IMR-90 (cell line): ENCODE results near the gene GABBR1. TPM values are rescaled to one million over a fixed set of nuclear protein-coding genes. Genes with fewer than 3 reads are reported as not detected.

Source experiments
- ATAC-seq: fragments of 200-7000 bp; cut with Tn5 transposase; 2 replicates; pipeline ENCODE4 v1.9.1; 2020; ENCODE audit warnings: low read depth, mild to moderate bottlenecking, moderate library complexity
- BruUV-seq: library from RNA; stranded (reverse); fragments of 400-500 nt; replicated peaks from 2 replicates; lab custom pipeline; 2021; lab: Mats Ljungman, UMichigan
- CTCF ChIA-PET: fragments of 300-600 bp; formaldehyde crosslinking; extraction: SDS; loops from one replicate; lab custom pipeline; 2021; ENCODE audit warnings: antibody characterized with exemption; lab: Yijun Ruan, JAX
- POLR2A ChIA-PET: fragments of 300-600 bp; sonication (Branson Sonifier 250); formaldehyde crosslinking; loops from one replicate; lab custom pipeline; 2022; ENCODE audit warnings: antibody characterized with exemption; ENCODE audit not compliant: unreplicated experiment; lab: Charles Lee
- DNase-seq: peaks from one replicate; pipeline ENCODE4 v3.0.0; 2013
- H2AFZ ChIP-seq: replicated peaks from 2 replicates; pipeline ENCODE3; 2013; ENCODE audit warnings: low read length, mild to moderate bottlenecking; ENCODE audit not compliant: poor library complexity
- H2AK5ac ChIP-seq: 2 replicates; pipeline ENCODE4 v1.6.1; 2013; ENCODE audit warnings: low read depth, low read length, inconsistent platforms
- H2AK9ac ChIP-seq: replicated peaks from 2 replicates; pipeline ENCODE3; 2013; ENCODE audit warnings: mild to moderate bottlenecking, low read depth, low read length, moderate library complexity; ENCODE audit not compliant: poor library complexity
- H2BK120ac ChIP-seq: 2 replicates; pipeline ENCODE4 v1.6.1; 2013; ENCODE audit warnings: low read depth, low read length, inconsistent platforms
- H2BK15ac ChIP-seq: 3 replicates; pipeline ENCODE4 v1.6.1; 2013; ENCODE audit warnings: low read depth, low read length, inconsistent platforms
- H2BK20ac ChIP-seq: 2 replicates; pipeline ENCODE4 v1.6.1; 2013; ENCODE audit warnings: low read depth, mild to moderate bottlenecking, inconsistent platforms, low read length, moderate library complexity
- H2BK5ac ChIP-seq: 2 replicates; pipeline ENCODE4 v1.6.1; 2013; ENCODE audit warnings: mild to moderate bottlenecking, low read depth, low read length, inconsistent platforms; ENCODE audit not compliant: poor library complexity, severe bottlenecking
- H3K14ac ChIP-seq: replicated peaks from 2 replicates; pipeline ENCODE4 v1.6.1; 2013; ENCODE audit warnings: low read depth, low read length, inconsistent platforms
- H3K18ac ChIP-seq: 2 replicates; pipeline ENCODE4 v1.6.1; 2013; ENCODE audit warnings: low read depth, low read length, control low read depth
- H3K23ac ChIP-seq: 2 replicates; pipeline ENCODE4 v1.6.1; 2013; ENCODE audit warnings: low read depth, low read length, inconsistent platforms
- H3K27ac ChIP-seq: 2 replicates; pipeline ENCODE4 v1.5.1; 2013; ENCODE audit warnings: mild to moderate bottlenecking, control low read depth, low read length; ENCODE audit not compliant: insufficient read depth
- H3K27me3 ChIP-seq: 2 replicates; pipeline ENCODE4 v1.6.1; 2013; ENCODE audit warnings: low read length; ENCODE audit not compliant: control insufficient read depth, insufficient read depth
- H3K36me3 ChIP-seq: 2 replicates; pipeline ENCODE4 v1.6.1; 2013; ENCODE audit warnings: low read length, mixed read lengths; ENCODE audit not compliant: control insufficient read depth, insufficient read depth
- H3K4ac ChIP-seq: 2 replicates; pipeline ENCODE4 v1.6.1; 2013; ENCODE audit warnings: low read depth, low read length, inconsistent platforms
- H3K4me1 ChIP-seq: 2 replicates; pipeline ENCODE4 v1.6.1; 2013; ENCODE audit warnings: low read length, mixed read lengths; ENCODE audit not compliant: control insufficient read depth, insufficient read depth
- H3K4me2 ChIP-seq: 2 replicates; pipeline ENCODE4 v1.6.1; 2013; ENCODE audit warnings: low read depth, mild to moderate bottlenecking, control low read depth, low read length, moderate library complexity
- H3K4me3 ChIP-seq: 2 replicates; pipeline ENCODE4 v1.5.1; 2013; ENCODE audit warnings: low read depth, mild to moderate bottlenecking, control low read depth, low read length, moderate library complexity; ENCODE audit not compliant: insufficient read depth
- H3K56ac ChIP-seq: 2 replicates; pipeline ENCODE4 v1.6.1; 2013; ENCODE audit warnings: low read length, inconsistent platforms; ENCODE audit not compliant: insufficient read depth; ENCODE audit errors: extremely low read depth
- H3K79me1 ChIP-seq, 2 experiments: 2 replicates each; pipeline ENCODE4 v1.6.1; 2013; ENCODE audit warnings: low read length in 2 of 2, inconsistent platforms in 1 of 2, low read depth in 1 of 2
- H3K9ac ChIP-seq: 2 replicates; pipeline ENCODE4 v1.6.1; 2013; ENCODE audit warnings: low read depth, low read length, control low read depth
- H3K9me1 ChIP-seq: 2 replicates; pipeline ENCODE4 v1.6.1; 2013; ENCODE audit warnings: low read length, inconsistent platforms; ENCODE audit not compliant: insufficient read depth
- H3K9me3 ChIP-seq: 2 replicates; pipeline ENCODE4 v1.6.1; 2013; ENCODE audit warnings: low read length; ENCODE audit not compliant: control insufficient read depth, insufficient read depth
- H4K20me1 ChIP-seq: 2 replicates; pipeline ENCODE4 v1.6.1; 2013; ENCODE audit warnings: low read length, inconsistent platforms; ENCODE audit not compliant: insufficient read depth
- H4K5ac ChIP-seq: 2 replicates; pipeline ENCODE4 v1.6.1; 2013; ENCODE audit warnings: mild to moderate bottlenecking, low read depth, low read length, control low read depth
- H4K8ac ChIP-seq, 2 experiments: 2 replicates each; pipeline ENCODE4 v1.6.1; 2013; ENCODE audit warnings: low read depth in 2 of 2, low read length in 2 of 2, control low read depth in 1 of 2, inconsistent platforms in 1 of 2
- H4K91ac ChIP-seq: 2 replicates; pipeline ENCODE4 v1.6.1; 2013; ENCODE audit warnings: low read depth, low read length, inconsistent platforms; ENCODE audit not compliant: insufficient read depth
- BHLHE40 ChIP-seq: fragments of 150-350 bp; IDR thresholded peaks from 2 replicates; pipeline ENCODE4 v1.6.1; 2016; ENCODE audit warnings: mild to moderate bottlenecking, low read depth, low read length
- CEBPB ChIP-seq: IDR thresholded peaks from 2 replicates; pipeline ENCODE4 v1.6.1; 2012; ENCODE audit warnings: low read depth, low read length, improper control_type of control experiment
- CHD1 ChIP-seq: IDR thresholded peaks from 2 replicates; pipeline ENCODE4 v1.6.1; 2012; ENCODE audit warnings: low read depth, low read length, improper control_type of control experiment
- CTCF ChIP-seq: conservative IDR thresholded peaks from 2 replicates; pipeline ENCODE4 v1.5.1; 2012; ENCODE audit warnings: mild to moderate bottlenecking, low read depth, low read length, improper control_type of control experiment
- ELK1 ChIP-seq: fragments of 150-350 bp; IDR thresholded peaks from 2 replicates; pipeline ENCODE4 v1.6.1; 2016; ENCODE audit warnings: low read depth, mild to moderate bottlenecking, low read length, moderate library complexity, borderline replicate concordance
- FOS ChIP-seq: fragments of 150-350 bp; IDR thresholded peaks from 2 replicates; pipeline ENCODE4 v1.6.1; 2016; ENCODE audit warnings: low read depth, low read length
- MAFK ChIP-seq: IDR thresholded peaks from 2 replicates; pipeline ENCODE4 v1.6.1; 2012; ENCODE audit warnings: low read depth, low read length, improper control_type of control experiment
- MAZ ChIP-seq: IDR thresholded peaks from 2 replicates; pipeline ENCODE4 v1.6.1; 2012; ENCODE audit warnings: low read depth, mild to moderate bottlenecking, low read length, improper control_type of control experiment, moderate library complexity, borderline replicate concordance
- MXI1 ChIP-seq: IDR thresholded peaks from 2 replicates; pipeline ENCODE4 v1.6.1; 2012; ENCODE audit warnings: low read depth, mild to moderate bottlenecking, low read length, moderate library complexity, borderline replicate concordance
- NFE2L2 ChIP-seq: fragments of 150-350 bp; IDR thresholded peaks from 2 replicates; pipeline ENCODE4 v1.6.1; 2016; ENCODE audit warnings: low read depth, mild to moderate bottlenecking, low read length
- POLR2A ChIP-seq: IDR thresholded peaks from 2 replicates; pipeline ENCODE4 v1.6.1; 2012; ENCODE audit warnings: mild to moderate bottlenecking, low read depth, low read length
- RAD21 ChIP-seq: IDR thresholded peaks from 2 replicates; pipeline ENCODE4 v1.6.1; 2012; ENCODE audit warnings: low read length, improper control_type of control experiment
- RCOR1 ChIP-seq: IDR thresholded peaks from 2 replicates; pipeline ENCODE4 v1.6.1; 2012; ENCODE audit warnings: mild to moderate bottlenecking, low read length, improper control_type of control experiment; ENCODE audit not compliant: insufficient replicate concordance
- RFX5 ChIP-seq: IDR thresholded peaks from 2 replicates; pipeline ENCODE4 v1.8.0; 2012; ENCODE audit warnings: low read depth, mild to moderate bottlenecking, low read length, moderate library complexity
- SMC3 ChIP-seq: fragments of 150-350 bp; IDR thresholded peaks from 2 replicates; pipeline ENCODE4 v1.6.1; 2016; ENCODE audit warnings: low read depth, mild to moderate bottlenecking, antibody characterized with exemption, low read length, moderate library complexity
- USF2 ChIP-seq: fragments of 150-350 bp; IDR thresholded peaks from 2 replicates; pipeline ENCODE4 v1.6.1; 2017; ENCODE audit warnings: mild to moderate bottlenecking, antibody characterized with exemption, low read length, low read depth
- WGBS, 2 experiments: methylation state at CpG; one replicate each; pipeline versions ENCODE4 v1.1.5 to v1.1.7; 2013; ENCODE audit warnings: missing lambda C conversion rate in 2 of 2; ENCODE audit not compliant: insufficient read length in 1 of 2; ENCODE audit errors: extremely low coverage in 2 of 2; 5-methylcytosine and 5-hydroxymethylcytosine counted together
- dilution Hi-C: fragments of 300-500 bp; cut with HindIII; formaldehyde crosslinking; loops from one replicate; pipeline ENCODE4 v1.14.3; 2018; ENCODE audit warnings: low sequenced_read_pairs; ENCODE audit not compliant: unreplicated experiment
- in situ Hi-C: fragments of 300-500 bp; cut with MboI; formaldehyde crosslinking; loops from 3 replicates; pipeline ENCODE4 v1.14.3; 2019; ENCODE audit warnings: low sequenced_read_pairs, inconsistent platforms, mixed read lengths
- intact Hi-C: fragments of 100-400 bp; cut with micrococcal nuclease; formaldehyde crosslinking; loops from 2 replicates; pipeline ENCODE4 v1.10.0; 2022
- polyA plus RNA-seq, 3 experiments: library from polyadenylated mRNA; depleted of rRNA; stranded (reverse); fragments of >200 nt; gene quantifications; 2 replicates each; pipeline ENCODE4 v1.2.3, GENCODE V29; 2012; ENCODE audit warnings: low replicate concordance in 1 of 3
- total RNA-seq: library from RNA; depleted of rRNA; stranded (reverse); fragments of >200 nt; gene quantifications from 2 replicates; pipeline ENCODE4 v1.2.3, GENCODE V29; 2012

The GABBR1 gene
- total and polyA plus RNA-seq, 2 of the 4 experiments (the other 2 are of a cell fraction) = 5.9 to 31.5 TPM

GRCh38 chr6:29676981-29677601 lies 44.1 kb upstream of the GABBR1 start:
- WGBS, 2 experiments = 0% methylated on average over 1 of the region's 2 CpGs; no CpG with 5 or more reads in 1 of the 2 experiments
- BruUV-seq = no TSS peak

More at GRCh38 chr6:29676981-29677601, 44.1 kb upstream of the GABBR1 start:
- Histone ChIP-seq H3K4me2 (no peak overlapping the region), H3K14ac (no peak overlapping the region), H4K8ac (no peak overlapping the region), H3K23ac (no peak overlapping the region), H3K9me1 (no peaks in the 10 kb centered on the region), H4K20me1 (no peaks in the 10 kb centered on the region), H3K79me1 (no peaks in the 10 kb centered on the region), H3K27me3 (no peaks in the 10 kb centered on the region), H2BK20ac (no peak overlapping the region), H3K4me1 (no peaks in the 10 kb centered on the region), H3K18ac (no peak overlapping the region), H4K5ac (no peak overlapping the region), H3K4me3 (no peak overlapping the region), H2BK120ac (no peak overlapping the region), H3K56ac (no peak overlapping the region), H3K36me3 (no peaks in the 10 kb centered on the region), H2BK5ac (no peak overlapping the region), H3K4ac (no peak overlapping the region), H4K91ac (no peak overlapping the region), H3K9me3 (no peaks in the 10 kb centered on the region), H2BK15ac (no peak overlapping the region), H2AK5ac (no peak overlapping the region), H3K9ac (no peak overlapping the region), H3K27ac (no peak overlapping the region), H2AK9ac (no peak overlapping the region), H2AFZ (no peak overlapping the region)
- TF ChIP-seq MAFK (no peak), SMC3 (no peak), CEBPB (no peak), FOS (no peak), CHD1 (no peak), BHLHE40 (no peak), MXI1 (no peak), MAZ (no peak), RFX5 (no peak), ELK1 (no peak), NFE2L2 (no peak), CTCF (no peak), USF2 (no peak), RAD21 (no peak), POLR2A (no peak), RCOR1 (no peak)
- dilution Hi-C loops (no loop called here), in situ Hi-C loops (no loop called here), intact Hi-C loops (no loop called here)
- DNase-seq = no peak
- ChIA-PET POLR2A (no interaction called here), CTCF (interaction anchor here (0.6 to 1.4 kb wide), 4 partner anchors 23 to 27 kb away, joined by 3 to 4 read pairs (median 3); no protein-coding TSS in a partner anchor)
- ATAC-seq = no peak; the same call in 1 of the 2 replicates
